ENCODE results near the gene HOXA4. TPM values are rescaled to one million over a fixed set of nuclear protein-coding genes. Genes with fewer than 3 reads are reported as not detected.
A peak's percentile ranks its signal among the peaks of the same experiment; 100 is the strongest.

HOXA4 gene
- total RNA-seq, result under 1 TPM in 1 of 3 donors, not detected in 2; 0.14 TPM

DNA sequence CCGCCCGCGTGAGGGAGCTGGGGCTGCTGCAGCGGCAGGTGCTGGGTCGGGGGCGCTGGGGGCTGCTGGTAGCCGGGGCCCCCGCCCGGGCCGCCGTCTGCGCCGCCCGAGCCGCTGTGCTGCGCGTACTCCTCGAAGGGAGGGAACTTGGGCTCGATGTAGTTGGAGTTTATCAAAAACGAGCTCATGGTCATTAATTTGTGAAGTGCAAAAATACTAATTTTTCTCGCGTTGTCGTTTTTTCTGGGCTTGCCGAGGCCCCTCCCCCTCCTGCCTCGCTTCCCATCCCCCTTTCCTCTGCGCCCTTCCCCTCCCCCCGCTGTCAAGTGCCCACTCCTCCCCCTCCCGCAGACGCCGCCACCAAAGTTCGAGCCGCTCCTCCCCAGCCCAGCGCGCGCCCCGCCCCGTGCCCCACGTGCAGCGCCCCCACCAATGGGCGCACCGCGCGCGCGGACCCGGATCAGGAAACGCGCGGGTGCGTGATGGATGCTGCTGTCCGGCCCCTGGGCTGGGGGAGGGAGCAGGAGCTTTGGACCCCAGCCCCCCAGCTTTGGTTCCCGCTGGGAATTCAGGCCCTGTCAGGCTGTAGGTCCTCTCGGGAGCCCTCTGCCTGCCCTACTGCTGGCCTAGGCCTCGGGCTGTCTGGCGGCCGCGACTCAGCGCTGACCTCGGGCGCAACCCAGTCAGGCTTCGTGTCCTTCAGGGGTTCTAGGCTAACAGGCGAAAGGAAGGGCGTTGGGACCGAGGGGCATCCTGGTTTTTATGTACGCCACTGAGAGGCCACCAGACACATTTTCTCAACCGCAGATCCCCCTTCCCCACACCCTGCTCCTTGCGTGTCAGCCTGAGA is at the start of gene HOXA4:
TSS of gene HOXA4 (minus strand) at position 218 of the 850 bp plus-strand sequence. CDS start at position 194, 24 bp downstream.
- ATAC-seq (peak; percentile 85 to 88), DNase-seq (peak; percentile 73)
- H3K4me3 Mint-ChIP-seq, result peak within 1 kb of the TSS; percentile 68
- H3K4me1 Mint-ChIP-seq (ENCODE audit: low read depth), result peaks cover 9% of the 10 kb centered on the region
- no peaks in the 10 kb centered on the region for H3K9me3 Mint-ChIP-seq
- peaks cover 54% of the 10 kb centered on the region for H3K27me3 Mint-ChIP-seq (ENCODE audit: low read depth)
- H3K36me3 Mint-ChIP-seq (ENCODE audit: insufficient read depth), result no peaks in the 10 kb centered on the region

- DNase-seq, result peak; percentile 55
- Mint-ChIP-seq H3K27me3 (ENCODE audit: low read depth) (peaks cover 80% of the 10 kb centered on the region), H3K4me3 (peak overlapping the region; percentile 0), H3K36me3 (ENCODE audit: insufficient read depth) (no peaks in the 10 kb centered on the region), H3K9me3 (no peaks in the 10 kb centered on the region), H3K4me1 (ENCODE audit: low read depth) (peaks cover 16% of the 10 kb centered on the region)
- peak; percentile 68 to 70 for ATAC-seq
Observed at GRCh38 chr7:27179503-27180430, 49.2 kb upstream of the HOXA4 start.

- ATAC-seq (no peak), DNase-seq (no peak)
- H3K9me3 Mint-ChIP-seq, result no peaks in the 10 kb centered on the region
- peaks cover 11% of the 10 kb centered on the region for H3K4me1 Mint-ChIP-seq (ENCODE audit: low read depth)
- H3K4me3 Mint-ChIP-seq, result no peak overlapping the region
- peaks cover 80% of the 10 kb centered on the region for H3K27me3 Mint-ChIP-seq (ENCODE audit: low read depth)
- no peaks in the 10 kb centered on the region for H3K36me3 Mint-ChIP-seq (ENCODE audit: insufficient read depth)
Observed at GRCh38 chr7:27179030-27179429, 48.5 kb upstream of the HOXA4 start.

DNA sequence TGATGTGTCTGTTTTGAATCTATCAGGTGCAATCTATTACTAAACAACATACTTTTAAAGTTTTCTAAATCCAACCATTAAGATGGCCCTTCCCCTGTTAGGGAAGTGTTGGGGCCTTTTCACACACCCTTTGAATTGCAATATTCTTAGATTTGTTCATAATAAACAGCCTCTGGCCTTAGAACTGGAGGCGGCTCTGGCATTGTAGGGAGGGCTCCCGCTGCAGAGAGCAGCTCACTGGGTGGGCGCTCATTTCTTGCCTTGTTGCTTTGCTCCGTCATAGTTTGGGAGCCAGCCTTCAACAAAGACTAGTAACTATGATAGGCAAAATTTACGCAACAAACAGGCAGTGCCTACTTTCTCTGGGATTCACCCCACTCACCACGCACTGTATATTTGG is 47.8 kb upstream of the HOXA4 start:
- ATAC-seq (no peak), DNase-seq (no peak)
- peaks cover 74% of the 10 kb centered on the region for H3K27me3 Mint-ChIP-seq (ENCODE audit: low read depth)
- H3K9me3 Mint-ChIP-seq, result no peaks in the 10 kb centered on the region
- H3K4me1 Mint-ChIP-seq (ENCODE audit: low read depth), result peaks cover 7% of the 10 kb centered on the region
- no peaks in the 10 kb centered on the region for H3K36me3 Mint-ChIP-seq (ENCODE audit: insufficient read depth)
- H3K4me3 Mint-ChIP-seq, result no peak overlapping the region

DNA sequence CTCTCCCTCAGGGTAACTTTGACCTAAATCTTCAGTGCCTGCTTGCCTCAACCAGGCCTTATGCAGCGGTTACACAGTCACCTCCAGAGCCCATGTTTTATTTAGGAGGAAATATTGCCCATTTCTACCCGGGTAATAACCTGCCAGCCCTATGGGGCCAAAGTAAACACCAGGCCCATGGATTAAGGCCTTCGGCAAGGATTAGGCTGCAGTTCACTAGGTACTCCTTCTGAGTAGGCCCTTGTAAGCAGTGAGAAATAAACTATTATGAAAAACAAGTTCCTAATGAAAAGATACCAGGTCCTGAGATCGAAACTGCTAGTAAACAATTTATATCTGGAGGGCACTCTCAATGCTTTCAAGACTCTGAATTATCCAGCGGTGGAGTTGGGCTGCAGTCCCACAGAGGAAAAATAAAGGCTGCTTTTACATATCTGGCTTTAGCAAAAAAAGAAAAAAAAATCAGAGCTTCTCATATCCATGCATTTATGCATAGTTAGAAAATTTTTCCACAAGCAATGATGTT is 47.3 kb upstream of the HOXA4 start:
- H3K9me3 Mint-ChIP-seq, result no peaks in the 10 kb centered on the region
- H3K36me3 Mint-ChIP-seq (ENCODE audit: insufficient read depth), result no peaks in the 10 kb centered on the region
- no peak overlapping the region for H3K4me3 Mint-ChIP-seq
- H3K4me1 Mint-ChIP-seq (ENCODE audit: low read depth), result peaks cover 7% of the 10 kb centered on the region
- ATAC-seq, result no peak
- no peak for DNase-seq
- peaks cover 72% of the 10 kb centered on the region for H3K27me3 Mint-ChIP-seq (ENCODE audit: low read depth)

GRCh38 chr7:27176962-27177794 is 46.6 kb upstream of the HOXA4 start:
- H3K9me3 Mint-ChIP-seq, result no peaks in the 10 kb centered on the region
- H3K4me3 Mint-ChIP-seq, result no peak overlapping the region

GRCh38 chr7:27176524-27176845 is 45.9 kb upstream of the HOXA4 start:
- no peak overlapping the region for H3K4me3 Mint-ChIP-seq
- H3K27me3 Mint-ChIP-seq (ENCODE audit: low read depth), result peaks cover 72% of the 10 kb centered on the region
- ATAC-seq (no peak), DNase-seq (no peak)
- peaks cover 15% of the 10 kb centered on the region for H3K4me1 Mint-ChIP-seq (ENCODE audit: low read depth)
- H3K9me3 Mint-ChIP-seq, result no peaks in the 10 kb centered on the region
- H3K36me3 Mint-ChIP-seq (ENCODE audit: insufficient read depth), result no peaks in the 10 kb centered on the region

More at GRCh38 chr7:27176962-27177794, 46.6 kb upstream of the HOXA4 start:
- no peak for DNase-seq
- Mint-ChIP-seq H3K4me1 (ENCODE audit: low read depth) (peaks cover 9% of the 10 kb centered on the region), H3K36me3 (ENCODE audit: insufficient read depth) (no peaks in the 10 kb centered on the region), H3K27me3 (ENCODE audit: low read depth) (peaks cover 69% of the 10 kb centered on the region)
- ATAC-seq, result no peak

GRCh38 chr7:27175626-27176523 is 45.3 kb upstream of the HOXA4 start:
- no peaks in the 10 kb centered on the region for H3K9me3 Mint-ChIP-seq
- no peak for ATAC-seq

DNA sequence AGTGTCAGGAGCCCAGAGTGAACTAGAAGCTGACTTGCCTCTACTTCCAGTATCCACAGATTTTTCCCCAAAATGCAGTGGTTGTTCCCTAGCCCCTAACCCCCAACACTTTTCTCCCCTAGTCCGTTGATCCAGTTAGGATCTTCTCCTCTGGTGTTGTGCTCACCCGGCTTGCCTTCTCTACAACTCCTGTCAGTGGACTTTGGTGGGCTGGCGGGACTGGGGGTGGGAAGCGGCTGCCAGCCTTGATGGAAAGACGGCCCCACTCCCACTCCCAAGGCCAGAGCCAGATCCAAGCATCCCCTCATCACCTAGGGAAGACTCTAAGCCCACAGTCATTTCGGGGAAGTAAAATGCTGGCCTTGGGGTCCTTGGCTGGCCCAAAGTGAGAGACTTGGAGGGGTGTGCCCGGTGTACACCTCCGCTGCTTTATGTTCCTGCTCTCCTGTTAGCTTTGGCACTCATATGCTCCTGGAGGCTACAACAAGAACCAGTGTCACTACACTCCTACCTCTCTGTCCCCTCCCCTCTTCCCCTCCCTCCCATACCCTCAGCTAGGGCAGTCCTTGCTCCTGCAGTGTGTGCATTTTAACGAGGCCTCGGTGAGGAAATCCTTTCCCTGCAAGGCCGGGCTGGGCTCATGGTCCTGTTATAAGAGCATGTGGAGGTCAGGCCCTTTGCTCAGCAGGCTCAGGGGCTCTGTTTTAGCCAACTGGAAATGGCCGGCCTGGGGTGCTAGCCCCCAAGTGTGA is 44.5 kb upstream of the HOXA4 start:
- Mint-ChIP-seq H3K4me3 (peak overlapping the region; percentile 46), H3K27me3 (ENCODE audit: low read depth) (peaks cover 76% of the 10 kb centered on the region), H3K4me1 (ENCODE audit: low read depth) (peaks cover 19% of the 10 kb centered on the region), H3K36me3 (ENCODE audit: insufficient read depth) (no peaks in the 10 kb centered on the region), H3K9me3 (no peaks in the 10 kb centered on the region)
- no peak for ATAC-seq
- no peak for DNase-seq

More at GRCh38 chr7:27175626-27176523, 45.3 kb upstream of the HOXA4 start:
- H3K4me3 Mint-ChIP-seq, result no peak overlapping the region
- peaks cover 74% of the 10 kb centered on the region for H3K27me3 Mint-ChIP-seq (ENCODE audit: low read depth)
- DNase-seq, result no peak
- H3K4me1 Mint-ChIP-seq (ENCODE audit: low read depth), result peaks cover 16% of the 10 kb centered on the region
- H3K36me3 Mint-ChIP-seq (ENCODE audit: insufficient read depth), result no peaks in the 10 kb centered on the region

- Mint-ChIP-seq H3K4me1 (ENCODE audit: low read depth) (peaks cover 18% of the 10 kb centered on the region), H3K9me3 (no peaks in the 10 kb centered on the region), H3K36me3 (ENCODE audit: insufficient read depth) (no peaks in the 10 kb centered on the region), H3K4me3 (peak within 1 kb of the TSS; percentile 58), H3K27me3 (ENCODE audit: low read depth) (peaks cover 74% of the 10 kb centered on the region)
- ATAC-seq (no peak), DNase-seq (no peak)
Observed at GRCh38 chr7:27173956-27174873, 43.7 kb upstream of the HOXA4 start, which contains the start of gene HOXA10. Gene HOXA10, minus strand, starts transcription at chr7:27174320. Its CDS starts 14 bp downstream, at chr7:27174306.

DNA sequence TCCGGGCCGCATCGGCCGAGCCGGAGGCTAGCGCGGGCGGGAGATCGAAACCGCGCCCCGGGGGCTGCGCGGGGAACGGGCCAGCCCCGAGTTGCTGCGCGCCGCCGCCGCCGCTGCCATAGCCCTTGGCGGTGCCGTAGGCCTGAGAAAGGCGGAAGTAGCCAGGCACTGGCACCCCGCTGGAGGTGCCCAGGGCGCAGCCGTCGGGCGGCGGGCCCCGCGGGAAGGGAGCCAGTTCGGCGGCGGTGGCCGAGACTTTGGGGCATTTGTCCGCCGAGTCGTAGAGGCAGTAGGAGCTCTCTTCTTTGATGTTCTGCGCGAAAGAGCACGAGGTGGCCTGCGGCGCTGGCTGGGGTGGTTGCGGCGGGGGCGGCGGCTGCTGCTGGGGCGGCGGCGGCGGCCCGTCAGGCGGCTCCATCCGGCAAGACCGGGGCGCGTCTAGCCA is 43.0 kb upstream of the HOXA4 start:
- peaks cover 74% of the 10 kb centered on the region for H3K27me3 Mint-ChIP-seq (ENCODE audit: low read depth)
- no peak overlapping the region for H3K4me3 Mint-ChIP-seq
- no peak for DNase-seq
- no peaks in the 10 kb centered on the region for H3K9me3 Mint-ChIP-seq
- peak; percentile 63 to 70 for ATAC-seq
- H3K4me1 Mint-ChIP-seq (ENCODE audit: low read depth), result peaks cover 22% of the 10 kb centered on the region
- H3K36me3 Mint-ChIP-seq (ENCODE audit: insufficient read depth), result no peaks in the 10 kb centered on the region

All from activated T-cell treated with anti-CD3 and anti-CD28 coated beads, Interleukin-2, amount 50 U/mL, for 4 hours (primary cell).